Mesothelial cell of epicardium (in vitro differentiated cells): ENCODE results near the gene SCGB3A1. TPM values are rescaled to one million over a fixed set of nuclear protein-coding genes. Genes with fewer than 3 reads are reported as not detected.

Experiments
- DNase-seq, 2 experiments: peaks; one replicate each; pipeline ENCODE4 v3.0.0; 2021; ENCODE audit warnings: low spot score in 2 of 2; ENCODE audit not compliant: unreplicated experiment in 2 of 2
- H3K27ac Mint-ChIP-seq: 2 replicates; pipeline ENCODE4 v1.8.0; 2021; ENCODE audit warnings: mixed read lengths
- H3K27me3 Mint-ChIP-seq: 2 replicates; pipeline ENCODE4 v1.8.0; 2021; ENCODE audit warnings: low read depth, mixed read lengths
- H3K36me3 Mint-ChIP-seq: 2 replicates; pipeline ENCODE4 v1.8.0; 2021; ENCODE audit warnings: mixed read lengths
- H3K4me1 Mint-ChIP-seq: 2 replicates; pipeline ENCODE4 v1.8.0; 2021; ENCODE audit warnings: mixed read lengths
- H3K4me3 Mint-ChIP-seq: 2 replicates; pipeline ENCODE4 v1.8.0; 2021; ENCODE audit warnings: mild to moderate bottlenecking, moderate library complexity, mixed read lengths
- H3K9me3 Mint-ChIP-seq: 2 replicates; pipeline ENCODE4 v1.8.0; 2021; ENCODE audit warnings: mixed read lengths
- CTCF ChIP-seq: fragments of 200-600 bp; sonication (generic); IDR thresholded peaks from one replicate; pipeline ENCODE4 v1.5.0; 2021; ENCODE audit warnings: antibody characterized with exemption; ENCODE audit not compliant: unreplicated experiment
- total RNA-seq: library from RNA; stranded (reverse); gene quantifications from 3 replicates; pipeline ENCODE4 v1.2.1, GENCODE V29; 2021

Gene SCGB3A1
- total RNA-seq, 1 donor from 2014 or later = 0.63 TPM

- DNase-seq = no peak
- H3K4me1 Mint-ChIP-seq = peaks cover 10% of the 10 kb centered on the region
- no peak for TF ChIP-seq CTCF
These were observed 15.0 kb upstream of the SCGB3A1 start for GRCh38 chr5:180606215-180606785.

GRCh38 chr5:180605554-180606214 is 14.4 kb upstream of the SCGB3A1 start:
- Mint-ChIP-seq H3K27ac (no peak overlapping the region), H3K9me3 (no peaks in the 10 kb centered on the region), H3K36me3 (no peaks in the 10 kb centered on the region), H3K4me1 (peaks cover 10% of the 10 kb centered on the region), H3K27me3 (peaks cover 8% of the 10 kb centered on the region), H3K4me3 (no peak overlapping the region)
- DNase-seq = no peak
- peak; percentile 69 for TF ChIP-seq CTCF

More at GRCh38 chr5:180606215-180606785, 15.0 kb upstream of the SCGB3A1 start:
- H3K4me3 Mint-ChIP-seq = no peak overlapping the region
- H3K27me3 Mint-ChIP-seq = peaks cover 8% of the 10 kb centered on the region
- no peaks in the 10 kb centered on the region for H3K36me3 Mint-ChIP-seq
- no peaks in the 10 kb centered on the region for H3K9me3 Mint-ChIP-seq
- H3K27ac Mint-ChIP-seq = no peak overlapping the region

GRCh38 chr5:180604271-180604670 is 13.0 kb upstream of the SCGB3A1 start:
- Mint-ChIP-seq H3K4me3 (no peak overlapping the region), H3K27me3 (peaks cover 8% of the 10 kb centered on the region), H3K27ac (no peak overlapping the region), H3K4me1 (peaks cover 10% of the 10 kb centered on the region), H3K36me3 (no peaks in the 10 kb centered on the region), H3K9me3 (no peaks in the 10 kb centered on the region)
- DNase-seq = no peak
- no peak for TF ChIP-seq CTCF

- no peaks in the 10 kb centered on the region for H3K9me3 Mint-ChIP-seq
- H3K4me3 Mint-ChIP-seq = no peak overlapping the region
- H3K36me3 Mint-ChIP-seq = no peaks in the 10 kb centered on the region
- peaks cover 6% of the 10 kb centered on the region for H3K4me1 Mint-ChIP-seq
- H3K27me3 Mint-ChIP-seq = peaks cover 8% of the 10 kb centered on the region
- no peak for DNase-seq
- TF ChIP-seq CTCF = no peak
- H3K27ac Mint-ChIP-seq = no peak overlapping the region
These were observed 11.8 kb upstream of the SCGB3A1 start for GRCh38 chr5:180603076-180603594.

GRCh38 chr5:180602481-180603075 is 11.3 kb upstream of the SCGB3A1 start:
- TF ChIP-seq CTCF = no peak
- H3K27ac Mint-ChIP-seq = no peak overlapping the region
- no peak for DNase-seq
- H3K4me1 Mint-ChIP-seq = peaks cover under 1% of the 10 kb centered on the region
- H3K27me3 Mint-ChIP-seq = peaks cover 8% of the 10 kb centered on the region
- no peaks in the 10 kb centered on the region for H3K9me3 Mint-ChIP-seq
- H3K36me3 Mint-ChIP-seq = no peaks in the 10 kb centered on the region
- H3K4me3 Mint-ChIP-seq = no peak overlapping the region
